ENCODE data around the gene PNPLA2. TPM values are rescaled to one million over a fixed set of nuclear protein-coding genes. Genes with fewer than 3 reads are reported as not detected.

The PNPLA2 gene
- total and polyA plus RNA-seq, 2 donors from 2014 or later = 67.9 to 173 TPM

- TF ChIP-seq CTCF (IDR thresholded peaks at IDR 0.05; ENCODE audit: borderline replicate concordance, extremely low read depth, insufficient read depth) = no peak
- intact Hi-C loops (cut with DNase I) = no loop called here
- peaks cover 0 to 4% (median 0%) of the 10 kb centered on the region in 3 donors for H3K36me3 ChIP-seq (ENCODE audit: control insufficient read depth in 2 of 3, insufficient read depth in 3 of 3, low read length in 3 of 3)
- peaks cover 0 to 3% (median 0%) of the 10 kb centered on the region in 3 donors for H3K4me1 ChIP-seq (ENCODE audit: control insufficient read depth in 2 of 3, insufficient read depth in 2 of 3, low read depth in 1 of 3, low read length in 3 of 3)
- no peaks in the 10 kb centered on the region for H3K9me3 ChIP-seq (ENCODE audit: control insufficient read depth in 2 of 3, insufficient read depth in 1 of 3, low read length in 3 of 3)
- no peak for FAIRE-seq
- H3K9ac ChIP-seq (ENCODE audit: low read length in 3 of 3) = no peak overlapping the region
- H3K27me3 ChIP-seq (ENCODE audit: control insufficient read depth, insufficient read depth, low read length) = no peaks in the 10 kb centered on the region
- H3K4me3 ChIP-seq (ENCODE audit: low read length in 3 of 3) = no peak overlapping the region
- no peak overlapping the region for H3K27ac ChIP-seq (ENCODE audit: low read depth in 2 of 2, low read length in 2 of 2)
- no peak for DNase-seq
Measured at GRCh38 chr11:788009-788640, 30.6 kb upstream of the PNPLA2 start.

- Histone ChIP-seq H3K4me3 (ENCODE audit: low read length in 3 of 3) (no peak overlapping the region), H3K27me3 (ENCODE audit: control insufficient read depth, insufficient read depth, low read length) (no peaks in the 10 kb centered on the region), H3K27ac (ENCODE audit: low read depth in 2 of 2, low read length in 2 of 2) (no peak overlapping the region), H3K4me1 (ENCODE audit: control insufficient read depth in 2 of 3, insufficient read depth in 2 of 3, low read depth in 1 of 3, low read length in 3 of 3) (peaks cover 0 to 3% (median 0%) of the 10 kb centered on the region in 3 donors), H3K9ac (ENCODE audit: low read length in 3 of 3) (no peak overlapping the region), H3K9me3 (ENCODE audit: control insufficient read depth in 2 of 3, insufficient read depth in 1 of 3, low read length in 3 of 3) (no peaks in the 10 kb centered on the region), H3K36me3 (ENCODE audit: control insufficient read depth in 2 of 3, insufficient read depth in 3 of 3, low read length in 3 of 3) (no peaks in the 10 kb centered on the region)
- TF ChIP-seq CTCF (IDR thresholded peaks at IDR 0.05; ENCODE audit: borderline replicate concordance, extremely low read depth, insufficient read depth) = no peak
- FAIRE-seq (no peak), DNase-seq (no peak)
- intact Hi-C loops (cut with DNase I) = no loop called here
Measured at GRCh38 chr11:788953-789940, 29.5 kb upstream of the PNPLA2 start.

- DNase-seq = peak in 2 of 5 donors; percentile 42 to 73
- TF ChIP-seq CTCF (IDR thresholded peaks at IDR 0.05; ENCODE audit: borderline replicate concordance, extremely low read depth, insufficient read depth) = no peak
- Histone ChIP-seq H3K27ac (ENCODE audit: low read depth in 2 of 2, low read length in 2 of 2) (no peak within 1 kb of the TSS), H3K4me1 (ENCODE audit: control insufficient read depth in 2 of 3, insufficient read depth in 2 of 3, low read depth in 1 of 3, low read length in 3 of 3) (peaks cover 0 to 5% (median 0%) of the 10 kb centered on the region in 3 donors), H3K4me3 (ENCODE audit: low read length in 3 of 3) (no peak within 1 kb of the TSS), H3K27me3 (ENCODE audit: control insufficient read depth, insufficient read depth, low read length) (no peaks in the 10 kb centered on the region), H3K9me3 (ENCODE audit: control insufficient read depth in 2 of 3, insufficient read depth in 1 of 3, low read length in 3 of 3) (no peaks in the 10 kb centered on the region), H3K36me3 (ENCODE audit: control insufficient read depth in 2 of 3, insufficient read depth in 3 of 3, low read length in 3 of 3) (no peaks in the 10 kb centered on the region), H3K9ac (ENCODE audit: low read length in 3 of 3) (no peak within 1 kb of the TSS)
- FAIRE-seq = no peak
- intact Hi-C loops (cut with DNase I) = no loop called here
Measured at GRCh38 chr11:789943-790342, 28.8 kb upstream of the PNPLA2 start, which contains the start of gene CEND1. Gene CEND1, minus strand, starts transcription at chr11:790090. Its CDS starts 1,514 bp downstream, at chr11:788576.

Data from kidney (tissue), 14 donors.